GM12878 (cell line): Measurements from ENCODE around the gene LZTFL1. TPM values are rescaled to one million over a fixed set of nuclear protein-coding genes. Genes with fewer than 3 reads are reported as not detected.

Experiments used
- ATF7 ChIP-seq: fragments of 450-650 bp; IDR thresholded peaks from 2 replicates; pipeline ENCODE4 v1.6.1; 2016; ENCODE audit warnings: low read depth, mild to moderate bottlenecking
- BHLHE40 ChIP-seq, 2 experiments: fragments of 450-650 bp in 1 of 2; IDR thresholded peaks; 2 replicates each; pipeline ENCODE4 v1.6.1; 2011 to 2017; ENCODE audit warnings: low read depth in 2 of 2, borderline replicate concordance in 1 of 2, improper control_type of control experiment in 1 of 2, low read length in 1 of 2, mild to moderate bottlenecking in 1 of 2
- BMI1 ChIP-seq: fragments of 450-650 bp; IDR thresholded peaks from 2 replicates; pipeline ENCODE4 v1.6.1; 2016; ENCODE audit warnings: mild to moderate bottlenecking, moderate library complexity, borderline replicate concordance
- CHD1 ChIP-seq: IDR thresholded peaks from 2 replicates; pipeline ENCODE4 v1.6.1; 2012; ENCODE audit warnings: low read depth, low read length, improper control_type of control experiment
- E2F4 ChIP-seq: IDR thresholded peaks from 2 replicates; pipeline ENCODE4 v1.6.1; 2012; ENCODE audit warnings: low read depth, low read length, improper control_type of control experiment
- E4F1 ChIP-seq: fragments of 450-650 bp; IDR thresholded peaks from 2 replicates; pipeline ENCODE4 v1.6.1; 2018; ENCODE audit warnings: borderline replicate concordance, mild to moderate bottlenecking; ENCODE audit not compliant: partially characterized antibody
- FOS ChIP-seq: IDR thresholded peaks from 3 replicates; pipeline ENCODE4 v1.6.1; 2011; ENCODE audit warnings: borderline replicate concordance; ENCODE audit not compliant: insufficient read length; ENCODE audit errors: extremely low read depth
- FOXK2 ChIP-seq: fragments of 450-650 bp; IDR thresholded peaks from 2 replicates; pipeline ENCODE4 v1.6.1; 2017; ENCODE audit warnings: mild to moderate bottlenecking, moderate library complexity
- HCFC1 ChIP-seq: fragments of 150-350 bp; IDR thresholded peaks from 2 replicates; pipeline ENCODE4 v1.6.1; 2014; ENCODE audit warnings: low read length
- HDAC6 ChIP-seq: fragments of 200-600 bp; sonication (generic); IDR thresholded peaks from one replicate; pipeline ENCODE4 v1.8.0; 2017; ENCODE audit warnings: antibody characterized with exemption; ENCODE audit not compliant: unreplicated experiment
- NFIC ChIP-seq: IDR thresholded peaks from 2 replicates; pipeline ENCODE4 v1.6.1; 2012; ENCODE audit warnings: low read depth, mild to moderate bottlenecking, inconsistent platforms, low read length, moderate library complexity
- NFXL1 ChIP-seq: fragments of 450-650 bp; IDR thresholded peaks from 2 replicates; pipeline ENCODE4 v1.6.1; 2017; ENCODE audit warnings: antibody characterized with exemption, mild to moderate bottlenecking, borderline replicate concordance
- NR2C2 ChIP-seq: IDR thresholded peaks from 2 replicates; pipeline ENCODE4 v1.6.1; 2011; ENCODE audit warnings: borderline replicate concordance, low read depth; ENCODE audit not compliant: control insufficient read depth, insufficient read length
- POLR2AphosphoS5 ChIP-seq: IDR thresholded peaks from 2 replicates; pipeline ENCODE4 v1.6.1; 2011; ENCODE audit warnings: mild to moderate bottlenecking, low read length, inconsistent platforms
- RELA ChIP-seq: fragments of 450-650 bp; IDR thresholded peaks from 2 replicates; pipeline ENCODE4 v1.8.0; 2014; ENCODE audit warnings: borderline replicate concordance; ENCODE audit not compliant: partially characterized antibody
- SMC3 ChIP-seq: IDR thresholded peaks from 2 replicates; pipeline ENCODE4 v1.6.1; 2011; ENCODE audit warnings: low read length, improper control_type of control experiment, borderline replicate concordance
- SREBF2 ChIP-seq: IDR thresholded peaks from 2 replicates; pipeline ENCODE4 v1.6.1; 2012; ENCODE audit warnings: mild to moderate bottlenecking, low read length
- STAT1 ChIP-seq: fragments of 450-650 bp; conservative IDR thresholded peaks from 2 replicates; pipeline ENCODE4 v1.6.1; 2014; ENCODE audit warnings: antibody characterized with exemption, mild to moderate bottlenecking
- SUPT20H ChIP-seq: IDR thresholded peaks from 2 replicates; pipeline ENCODE4 v1.6.1; 2011; ENCODE audit warnings: low read depth, mild to moderate bottlenecking, low read length, moderate library complexity, borderline replicate concordance; ENCODE audit not compliant: control insufficient read depth
- TAF1 ChIP-seq: IDR thresholded peaks from 2 replicates; pipeline ENCODE4 v1.6.1; 2011; ENCODE audit warnings: mild to moderate bottlenecking, low read depth, low read length, borderline replicate concordance
- WRNIP1 ChIP-seq: IDR thresholded peaks from 2 replicates; pipeline ENCODE4 v1.6.1; 2011; ENCODE audit warnings: low read depth, low read length, improper control_type of control experiment, borderline replicate concordance
- YBX1 ChIP-seq: fragments of 450-650 bp; IDR thresholded peaks from 2 replicates; pipeline ENCODE4 v1.6.1; 2016; ENCODE audit warnings: antibody characterized with exemption
- ZNF217 ChIP-seq: fragments of 450-650 bp; IDR thresholded peaks from 2 replicates; pipeline ENCODE4 v1.6.1; 2017; ENCODE audit warnings: antibody characterized with exemption, mild to moderate bottlenecking
- ZNF592 ChIP-seq: fragments of 450-650 bp; IDR thresholded peaks from 2 replicates; pipeline ENCODE4 v1.6.1; 2017; ENCODE audit warnings: mild to moderate bottlenecking, moderate library complexity
- polyA plus RNA-seq, 11 experiments: library from polyadenylated mRNA; depleted of rRNA in 4 of 11; unstranded in 6 of 11; stranded (reverse) in 5 of 11; fragments of >200 nt; fragmentation: Nextera tagmentation in 4 of 11; fragmentation: Illumina TruSeq in 1 of 11; extraction: Ambion mirVana in 4 of 11; extraction: Trizol in 1 of 11; gene quantifications; 1 replicate in 1 of 11; 2 replicates in 10 of 11; pipeline versions ENCODE4 v1.2.1 to v1.2.3, GENCODE V29; 2011 to 2016; ENCODE audit warnings: inconsistent platforms in 2 of 11, missing spikeins in 2 of 11, low read depth in 1 of 11
- total RNA-seq, 4 experiments: library from RNA; depleted of rRNA in 3 of 4; stranded (reverse); fragments of >200 nt in 3 of 4; fragmentation: Illumina TruSeq in 1 of 4; extraction: Trizol in 1 of 4; gene quantifications; 2 replicates each; pipeline versions ENCODE4 v1.2.1 to v1.2.3, GENCODE V29; 2013 to 2021

LZTFL1 gene
- total and polyA plus RNA-seq, 10 of the 15 experiments (the other 5 are each of a cell fraction or from before 2014, with no cell fraction given) = 9.8 to 74.1 (median 11.9) TPM

- TF ChIP-seq E2F4 = no peak
- peak; percentile 13; the same call in 1 of the 2 replicates for TF ChIP-seq SMC3
- TF ChIP-seq RELA = peak; percentile 65
- no peak; the same call in 1 of the 2 replicates for TF ChIP-seq STAT1
- 0 out of 2 replicates have a peak, but pooled peaks have one; percentile 19 for TF ChIP-seq POLR2AphosphoS5
- TF ChIP-seq ZNF217 = peak; percentile 96
- TF ChIP-seq NFIC = peak; percentile 100
- TF ChIP-seq ZNF592 = no peak
- TF ChIP-seq ATF7 = peak; percentile 88
- peak; percentile 86; the same call in 1 of the 2 replicates for TF ChIP-seq BMI1
- no peak for TF ChIP-seq TAF1
- peak; percentile 92 to 94 for TF ChIP-seq BHLHE40 (IDR thresholded peaks at IDR 0.05; ENCODE audit: borderline replicate concordance in 1 of 2, low read depth in 2 of 2, low read length in 1 of 2)
- 0 out of 2 replicates have a peak, but pooled peaks have one; percentile 75 for TF ChIP-seq CHD1
- no peak for TF ChIP-seq NR2C2
- TF ChIP-seq FOXK2 = no peak
- no peak for TF ChIP-seq WRNIP1
- TF ChIP-seq HDAC6 = no peak
- TF ChIP-seq HCFC1 = no peak
- TF ChIP-seq SREBF2 = no peak
- TF ChIP-seq YBX1 = no peak
- no peak for TF ChIP-seq SUPT20H
- TF ChIP-seq FOS = no peak
- no peak for TF ChIP-seq NFXL1
- no peak for TF ChIP-seq E4F1
Observed at GRCh38 chr3:45864760-45865519, 23.0 kb upstream of the LZTFL1 start (continued).
